SJCRH30 (cell line): ENCODE results near the gene PPP1R13B. TPM values are rescaled to one million over a fixed set of nuclear protein-coding genes. Genes with fewer than 3 reads are reported as not detected.
"Not testable (repeated sequence)": the region's sequence is repeated elsewhere in the genome, so short reads cannot be mapped to it uniquely, and the experiment has no call there.

Experiments
- DNase-seq, 2 experiments: peaks; one replicate each; pipeline ENCODE4 v3.0.0-alpha.2; 2015 to 2020
- H3K27ac ChIP-seq: fragments of 250-450 bp; sonication (Bioruptor Pico); 2 replicates; pipeline ENCODE4 v1.5.1; 2020; ENCODE audit warnings: mild to moderate bottlenecking, moderate library complexity
- H3K27me3 ChIP-seq: fragments of 250-450 bp; sonication (Bioruptor Pico); 2 replicates; pipeline ENCODE4 v1.5.1; 2020; ENCODE audit warnings: mild to moderate bottlenecking, moderate library complexity
- H3K36me3 ChIP-seq: fragments of 250-450 bp; sonication (Bioruptor Pico); 2 replicates; pipeline ENCODE4 v1.5.1; 2020; ENCODE audit warnings: mild to moderate bottlenecking, moderate library complexity
- H3K4me1 ChIP-seq: fragments of 250-450 bp; sonication (Bioruptor Pico); 2 replicates; pipeline ENCODE4 v1.5.1; 2020; ENCODE audit warnings: mild to moderate bottlenecking, moderate library complexity
- H3K4me3 ChIP-seq: fragments of 250-450 bp; sonication (Bioruptor Pico); 2 replicates; pipeline ENCODE4 v1.5.1; 2020; ENCODE audit warnings: mild to moderate bottlenecking, moderate library complexity
- H3K9me3 ChIP-seq: fragments of 250-450 bp; sonication (Bioruptor Pico); replicated peaks from 2 replicates; pipeline ENCODE4 v1.5.1; 2020; ENCODE audit warnings: mild to moderate bottlenecking, moderate library complexity
- total RNA-seq: library from RNA; depleted of rRNA; stranded (reverse); fragments of >200 nt; shearing (Covaris generic); gene quantifications from 2 replicates; pipeline ENCODE4 v1.2.3, GENCODE V29; 2014; rRNA removed

PPP1R13B gene
- total RNA-seq, result 8.1 and 10.5 TPM in 2 replicates

GRCh38 chr14:103847451-103848174, at the start of gene PPP1R13B:
PPP1R13B (minus strand) TSS chr14:103847575; CDS start chr14:103847307, 268 bp downstream.
- peaks cover 6% of the 10 kb centered on the region; the same call in 1 of the 2 replicates for H3K4me1 ChIP-seq
- H3K4me3 ChIP-seq, result peak within 1 kb of the TSS; percentile 79
- H3K9me3 ChIP-seq, result no peaks in the 10 kb centered on the region
- H3K36me3 ChIP-seq, result no peaks in the 10 kb centered on the region
- DNase-seq, result peak; percentile 94 to 95
- H3K27me3 ChIP-seq, result 0 out of 2 replicates have a peak, but pooled peaks cover 3% of the 10 kb centered on the region
- H3K27ac ChIP-seq, result no peak within 1 kb of the TSS

- Histone ChIP-seq H3K9me3 (no peaks in the 10 kb centered on the region), H3K27ac (no peak overlapping the region), H3K27me3 (no peaks in the 10 kb centered on the region), H3K4me1 (no peaks in the 10 kb centered on the region), H3K4me3 (no peak overlapping the region), H3K36me3 (no peaks in the 10 kb centered on the region)
- DNase-seq, result no peak
Measured at GRCh38 chr14:103896578-103896977, 49.2 kb upstream of the PPP1R13B start.

GRCh38 chr14:103894723-103895059, 47.3 kb upstream of the PPP1R13B start:
- H3K27me3 ChIP-seq, result no peaks in the 10 kb centered on the region
- no peak for DNase-seq

GRCh38 chr14:103894034-103894722, 46.8 kb upstream of the PPP1R13B start:
- no peaks in the 10 kb centered on the region for H3K9me3 ChIP-seq

More at GRCh38 chr14:103894723-103895059, 47.3 kb upstream of the PPP1R13B start:
- Histone ChIP-seq H3K9me3 (no peaks in the 10 kb centered on the region), H3K4me1 (peaks cover 9% of the 10 kb centered on the region; the same call in 1 of the 2 replicates), H3K27ac (no peak overlapping the region), H3K36me3 (no peaks in the 10 kb centered on the region), H3K4me3 (no peak overlapping the region)

GRCh38 chr14:103892247-103892646, 44.9 kb upstream of the PPP1R13B start:
- no peak overlapping the region for H3K4me3 ChIP-seq
- H3K36me3 ChIP-seq, result no peaks in the 10 kb centered on the region
- no peaks in the 10 kb centered on the region for H3K27me3 ChIP-seq
- H3K4me1 ChIP-seq, result peaks cover 24% of the 10 kb centered on the region
- H3K9me3 ChIP-seq, result no peaks in the 10 kb centered on the region
- DNase-seq, result no peak
- H3K27ac ChIP-seq, result no peak overlapping the region

More at GRCh38 chr14:103894034-103894722, 46.8 kb upstream of the PPP1R13B start:
- DNase-seq, result no peak
- no peaks in the 10 kb centered on the region for H3K27me3 ChIP-seq
- H3K4me3 ChIP-seq, result no peak overlapping the region
- H3K4me1 ChIP-seq, result peaks cover 14% of the 10 kb centered on the region; the same call in 1 of the 2 replicates
- H3K27ac ChIP-seq, result no peak overlapping the region
- H3K36me3 ChIP-seq, result no peaks in the 10 kb centered on the region

GRCh38 chr14:103891667-103892215, 44.4 kb upstream of the PPP1R13B start:
- Histone ChIP-seq H3K27me3 (no peaks in the 10 kb centered on the region), H3K9me3 (no peaks in the 10 kb centered on the region), H3K4me3 (no peak overlapping the region), H3K27ac (no peak overlapping the region), H3K4me1 (peaks cover 24% of the 10 kb centered on the region), H3K36me3 (no peaks in the 10 kb centered on the region)
- no peak for DNase-seq

GRCh38 chr14:103890821-103891666, 43.7 kb upstream of the PPP1R13B start:
- DNase-seq, result no peak
- H3K4me1 ChIP-seq, result peaks cover 31% of the 10 kb centered on the region
- H3K27ac ChIP-seq, result no peak overlapping the region
- H3K27me3 ChIP-seq, result no peaks in the 10 kb centered on the region
- no peaks in the 10 kb centered on the region for H3K36me3 ChIP-seq
- no peaks in the 10 kb centered on the region for H3K9me3 ChIP-seq
- no peak overlapping the region for H3K4me3 ChIP-seq

GRCh38 chr14:103890052-103890371, 42.6 kb upstream of the PPP1R13B start:
- H3K36me3 ChIP-seq, result no peaks in the 10 kb centered on the region
- H3K4me1 ChIP-seq, result peaks cover 31% of the 10 kb centered on the region
- no peaks in the 10 kb centered on the region for H3K27me3 ChIP-seq
- H3K27ac ChIP-seq, result peak overlapping the region; percentile 66
- DNase-seq, result no peak
- no peaks in the 10 kb centered on the region for H3K9me3 ChIP-seq
- peak overlapping the region; percentile 49; the same call in 1 of the 2 replicates for H3K4me3 ChIP-seq

- H3K4me3 ChIP-seq, result peak overlapping the region; percentile 49
- H3K36me3 ChIP-seq, result no peaks in the 10 kb centered on the region
- no peaks in the 10 kb centered on the region for H3K9me3 ChIP-seq
- peak overlapping the region; percentile 66 for H3K27ac ChIP-seq
- peak; percentile 82 to 86 for DNase-seq
- peaks cover 31% of the 10 kb centered on the region for H3K4me1 ChIP-seq
- H3K27me3 ChIP-seq, result no peaks in the 10 kb centered on the region
Measured at GRCh38 chr14:103889313-103890051, 42.1 kb upstream of the PPP1R13B start.

GRCh38 chr14:103889002-103889312, 41.6 kb upstream of the PPP1R13B start:
- Histone ChIP-seq H3K4me3 (peak overlapping the region; percentile 49), H3K4me1 (peaks cover 31% of the 10 kb centered on the region), H3K27ac (peak overlapping the region; percentile 66)
- H3K36me3 ChIP-seq, H3K27me3 ChIP-seq, DNase-seq, H3K9me3 ChIP-seq: not testable (repeated sequence)

- no peaks in the 10 kb centered on the region for H3K36me3 ChIP-seq
- no peaks in the 10 kb centered on the region for H3K27me3 ChIP-seq
- no peaks in the 10 kb centered on the region for H3K9me3 ChIP-seq
- no peak for DNase-seq
- no peak overlapping the region for H3K27ac ChIP-seq
- H3K4me3 ChIP-seq, result no peak overlapping the region
- H3K4me1 ChIP-seq, result peaks cover 36% of the 10 kb centered on the region
Measured at GRCh38 chr14:103887557-103888115, 40.3 kb upstream of the PPP1R13B start.

GRCh38 chr14:103887170-103887501, 39.8 kb upstream of the PPP1R13B start:
- Histone ChIP-seq H3K9me3 (no peaks in the 10 kb centered on the region), H3K27me3 (no peaks in the 10 kb centered on the region), H3K4me3 (no peak overlapping the region), H3K27ac (no peak overlapping the region), H3K4me1 (peaks cover 41% of the 10 kb centered on the region), H3K36me3 (no peaks in the 10 kb centered on the region)
- DNase-seq, result no peak

GRCh38 chr14:103886304-103887169, 39.2 kb upstream of the PPP1R13B start:
- Histone ChIP-seq H3K9me3 (no peaks in the 10 kb centered on the region), H3K4me1 (peaks cover 47% of the 10 kb centered on the region), H3K36me3 (no peaks in the 10 kb centered on the region), H3K4me3 (no peak overlapping the region), H3K27ac (no peak overlapping the region), H3K27me3 (no peaks in the 10 kb centered on the region)
- no peak for DNase-seq
